GM19351 (cell line): Measurements from ENCODE around the gene RNF114.

Experiments used
- ATAC-seq: cut with Tn5 transposase; IDR thresholded peaks from one replicate; pipeline ENCODE4 v1.9.1; 2021; ENCODE audit warnings: mild to moderate bottlenecking, moderate library complexity; ENCODE audit not compliant: unreplicated experiment

RNF114 gene

GRCh38 chr20:49901588-49901987 lies 34.6 kb upstream of the RNF114 start:
- ATAC-seq = no peak

DNA sequence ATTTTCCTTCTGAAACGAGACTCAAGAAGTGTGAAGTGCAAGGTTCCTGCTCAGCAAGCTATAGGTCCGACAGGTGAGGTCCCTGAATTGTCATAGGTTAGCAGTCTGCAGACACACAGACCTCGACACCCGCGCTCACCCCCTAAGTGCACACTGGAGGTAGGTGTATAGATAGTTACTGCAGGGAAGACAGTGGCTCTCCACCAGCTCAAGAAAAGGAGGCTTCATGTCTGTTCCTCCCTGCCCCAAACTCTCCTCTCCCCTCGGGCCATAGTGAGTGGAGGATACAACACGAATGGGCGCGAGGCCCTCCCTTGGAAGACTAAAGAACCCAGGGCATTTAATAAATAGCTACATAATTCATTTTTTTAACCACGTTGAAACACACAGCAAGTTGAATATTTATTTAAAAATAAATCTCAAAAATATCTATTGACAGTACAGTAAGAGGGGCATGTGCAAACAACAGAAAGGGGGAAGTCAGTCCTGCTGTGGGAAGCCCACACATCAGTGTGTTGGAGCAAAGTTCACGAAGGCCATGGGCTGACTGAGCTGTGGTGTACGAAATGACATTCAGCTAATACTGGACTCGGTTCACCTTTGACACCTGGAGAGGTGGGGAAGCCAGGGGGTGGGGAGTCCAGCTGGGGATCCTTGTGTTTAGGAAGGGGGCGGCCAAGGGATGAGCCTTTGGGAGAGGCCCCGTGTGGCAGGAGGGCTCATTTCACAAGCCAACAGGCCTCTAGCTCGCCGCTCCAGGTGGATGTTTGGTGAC lies 31.6 kb upstream of the RNF114 start:
- ATAC-seq = no peak

GRCh38 chr20:49905415-49906091 lies 30.6 kb upstream of the RNF114 start:
- no peak for ATAC-seq

DNA sequence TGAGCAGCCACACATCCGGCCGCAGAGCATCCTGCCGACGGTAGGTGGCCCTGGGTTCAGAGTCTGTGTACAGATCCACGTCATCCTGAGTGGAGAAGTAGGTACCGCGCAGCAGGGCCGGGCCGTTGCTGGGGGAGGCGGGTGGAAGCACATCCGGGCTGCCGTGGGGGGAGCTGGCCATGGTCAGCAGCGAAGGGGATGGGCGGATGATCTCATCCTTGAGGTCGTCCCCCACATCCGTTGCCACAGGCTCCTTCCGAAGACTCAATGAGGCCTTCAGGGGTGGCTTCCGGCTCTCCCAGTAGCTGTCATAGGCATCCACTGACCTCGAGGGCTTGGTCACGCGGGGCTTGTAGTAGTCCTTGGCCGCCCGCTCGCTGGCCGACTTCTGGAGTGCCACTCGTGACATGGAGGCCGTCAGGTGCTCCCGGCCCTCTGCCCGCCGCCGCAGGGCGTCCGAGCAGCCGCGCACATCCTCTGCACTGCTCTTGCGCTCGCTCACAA lies 30.0 kb upstream of the RNF114 start:
- ATAC-seq = no peak

DNA sequence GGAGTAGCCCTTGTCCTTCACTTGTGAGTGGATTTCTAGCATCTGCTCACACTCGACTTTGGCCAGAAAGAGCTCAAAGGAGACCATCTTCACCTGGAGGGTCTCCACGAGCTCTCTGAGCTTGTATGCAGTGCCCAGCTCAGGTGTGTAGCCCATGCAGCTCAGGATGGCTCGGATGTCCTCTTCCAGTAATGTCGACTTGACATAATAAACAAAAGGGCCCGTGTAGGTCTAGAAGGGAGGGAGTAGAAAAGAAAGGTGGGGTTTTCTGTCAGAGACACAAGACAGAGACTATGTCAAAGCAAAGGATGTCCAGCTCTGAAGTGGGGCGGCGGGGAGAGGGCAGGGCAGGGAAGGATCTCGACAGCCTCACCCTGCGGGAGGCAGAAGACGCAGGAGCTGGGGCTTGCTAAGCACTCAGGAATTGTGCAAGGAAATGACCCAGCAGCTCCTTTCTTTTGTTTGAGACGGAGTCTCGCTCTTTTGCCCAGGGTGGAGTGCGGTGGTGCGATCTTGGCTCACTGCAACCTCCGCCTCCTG lies 29.5 kb upstream of the RNF114 start:
- ATAC-seq = no peak

GRCh38 chr20:49907405-49908257 lies 28.6 kb upstream of the RNF114 start:
- ATAC-seq = no peak

- ATAC-seq = no peak
Measured at GRCh38 chr20:49908258-49908565, 28.0 kb upstream of the RNF114 start.

DNA sequence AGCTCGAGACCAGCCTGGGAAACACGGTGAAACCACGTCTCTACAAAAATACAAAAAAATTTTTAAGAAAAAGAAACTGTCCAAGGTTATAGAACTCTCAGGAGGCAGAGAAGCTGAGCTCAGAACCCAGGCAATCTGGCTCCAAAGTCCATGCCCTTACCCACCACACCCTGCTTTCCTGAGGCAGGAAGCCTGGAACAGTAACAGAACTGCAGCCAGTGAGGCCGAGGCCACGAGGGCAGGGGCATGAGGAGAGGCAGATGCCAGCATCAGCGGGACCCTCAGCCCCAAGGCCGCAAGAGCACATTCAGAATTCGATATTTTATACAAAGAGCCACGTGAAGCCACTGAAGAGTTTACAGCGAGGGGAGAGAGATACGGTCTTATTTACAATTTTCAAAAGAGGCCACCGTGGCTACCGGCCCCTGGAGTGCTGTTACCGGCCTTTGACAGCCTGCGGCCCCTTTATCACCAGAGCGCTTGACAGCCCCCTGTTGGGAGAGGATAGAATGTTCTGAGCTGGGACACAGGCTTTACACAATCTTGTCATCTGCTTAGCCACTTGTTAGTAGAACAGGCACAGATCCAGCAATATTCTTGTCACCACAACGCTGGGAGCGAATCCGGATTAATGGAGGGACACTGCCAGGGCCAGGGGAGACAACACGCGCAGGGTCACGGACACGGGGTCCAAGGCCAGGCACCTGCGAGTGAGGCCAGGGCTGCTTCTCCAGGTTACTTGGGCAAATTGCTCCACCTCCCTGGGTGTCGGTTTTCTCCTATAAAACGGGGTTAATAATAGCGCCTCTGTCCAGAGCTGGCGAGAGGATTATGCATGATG lies 26.5 kb upstream of the RNF114 start:
- ATAC-seq = no peak

DNA sequence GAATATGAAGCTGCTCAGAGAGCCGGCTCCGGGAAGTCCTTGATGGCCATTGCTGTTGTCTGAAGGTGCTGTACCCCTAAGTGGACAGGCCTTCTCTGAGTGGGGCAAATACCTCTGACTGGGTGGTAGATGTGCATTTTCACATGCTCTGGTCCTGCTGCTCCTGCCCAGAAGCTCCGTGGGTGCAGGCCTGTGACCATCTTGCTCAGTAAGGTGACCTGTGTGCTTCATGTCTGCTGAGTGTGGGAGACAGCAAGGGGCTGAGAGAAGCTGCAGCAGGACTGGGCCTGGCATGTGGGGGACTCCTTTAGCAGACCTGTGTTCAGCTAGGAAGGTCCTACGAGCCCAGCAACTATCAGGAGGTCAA lies 25.9 kb upstream of the RNF114 start:
- no peak for ATAC-seq

DNA sequence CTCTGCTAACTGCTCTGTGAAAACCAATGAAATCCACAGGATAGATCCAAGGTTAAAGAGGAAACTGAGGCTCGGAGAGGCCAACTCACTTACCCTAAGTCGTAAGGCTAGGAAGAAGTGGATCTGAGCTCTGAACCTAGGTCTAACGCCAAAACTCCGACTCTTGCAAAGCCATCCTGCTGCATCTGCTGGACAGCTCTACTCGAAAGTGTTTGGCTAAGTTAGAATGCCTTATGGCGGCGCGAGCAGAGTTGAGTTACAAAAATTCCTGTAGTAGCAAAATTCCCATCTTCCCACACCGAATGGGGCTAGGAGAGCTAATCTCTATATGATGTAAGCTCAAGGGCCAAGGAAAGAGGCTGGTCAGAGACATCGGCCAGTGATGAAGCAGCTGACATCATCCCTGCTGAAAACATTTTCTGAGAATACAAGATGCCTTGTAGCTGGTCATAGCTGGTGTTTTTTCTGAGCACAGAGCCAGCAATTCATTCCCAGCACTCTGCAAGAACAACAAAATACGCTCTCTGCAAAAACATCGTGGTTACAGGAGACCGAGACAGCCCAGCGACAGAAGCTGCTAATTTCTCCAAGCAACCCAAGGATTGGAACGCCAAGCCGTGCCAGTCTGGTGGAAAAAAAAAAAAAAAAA lies 22.7 kb upstream of the RNF114 start:
- no peak for ATAC-seq

- ATAC-seq = no peak
Measured at GRCh38 chr20:49914310-49915117, 21.7 kb upstream of the RNF114 start.

GRCh38 chr20:49915118-49915379 lies 21.1 kb upstream of the RNF114 start:
- no peak for ATAC-seq

- ATAC-seq = peak; percentile 90
Measured at GRCh38 chr20:49915380-49916145, 20.6 kb upstream of the RNF114 start, which contains the start of gene SPATA2. Gene SPATA2, minus strand, starts transcription at chr20:49915529. Its CDS starts 7,039 bp downstream, at chr20:49908490.

GRCh38 chr20:49916146-49917002 lies 19.8 kb upstream of the RNF114 start:
- no peak for ATAC-seq

DNA sequence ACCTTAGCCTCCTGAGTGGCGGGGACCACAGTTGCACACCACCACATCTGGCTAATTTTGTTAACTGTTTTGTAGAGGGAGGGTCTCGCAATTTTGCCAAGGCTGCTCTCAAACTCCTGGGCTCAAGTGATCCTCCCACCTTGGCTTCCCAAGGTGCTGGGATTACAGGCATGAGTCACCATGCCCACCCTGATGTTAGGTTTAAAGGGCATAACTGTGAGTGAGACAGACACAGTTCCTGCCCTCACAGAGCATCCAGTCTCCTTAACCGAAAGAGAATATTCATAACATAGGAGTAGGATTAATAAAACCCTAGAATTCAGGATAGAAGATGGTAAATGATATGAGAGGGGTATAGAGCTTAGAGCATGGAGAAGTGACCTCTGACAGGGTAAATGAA lies 17.8 kb upstream of the RNF114 start:
- no peak for ATAC-seq

GRCh38 chr20:49919009-49919408 lies 17.2 kb upstream of the RNF114 start:
- ATAC-seq = no peak

DNA sequence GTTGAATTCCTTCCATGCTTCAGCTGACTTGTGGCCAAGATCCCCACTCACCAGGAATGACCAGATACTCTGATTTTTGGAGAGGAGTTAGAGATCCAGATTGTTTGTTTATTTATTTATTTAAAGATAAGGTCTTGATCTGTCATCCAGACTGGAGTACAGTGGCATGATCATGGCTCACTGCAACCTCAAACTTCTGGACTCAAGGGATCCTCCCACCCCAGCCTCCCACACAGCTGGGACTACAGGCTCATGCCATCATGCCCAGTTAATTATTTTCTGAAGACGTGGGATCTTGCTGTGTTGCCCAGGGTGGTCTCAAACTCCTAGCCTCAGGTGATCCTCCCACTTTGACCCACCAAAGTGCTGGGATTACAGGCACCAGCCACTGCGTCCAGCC lies 16.7 kb upstream of the RNF114 start:
- ATAC-seq = no peak

DNA sequence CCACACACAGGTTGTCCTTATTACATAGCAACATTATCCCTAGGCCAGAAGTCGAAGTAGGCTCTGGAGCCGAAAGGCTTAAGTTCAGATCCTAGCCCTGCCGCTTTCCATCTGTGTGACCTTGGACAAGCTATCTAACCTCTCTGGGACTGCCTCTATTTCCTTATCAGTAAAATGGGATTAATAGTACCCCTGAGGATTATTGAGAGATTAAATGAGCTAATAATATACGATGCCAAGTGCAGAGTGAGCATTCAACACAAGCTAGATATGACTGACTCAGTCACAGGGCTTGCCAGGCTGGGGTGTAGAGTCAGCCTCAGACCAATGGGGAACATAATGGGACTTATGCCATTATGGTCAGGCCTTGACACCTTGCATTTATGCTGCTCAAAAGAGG lies 11.9 kb upstream of the RNF114 start:
- no peak for ATAC-seq
